Peyer's patch (tissue), 4 donors: ENCODE measurements around the gene OR9A2.

Experiments
- CTCF ChIP-seq, 6 experiments: fragments of 450-650 bp in 4 of 6; fragments of 200-600 bp in 2 of 6; sonication (generic) in 1 of 6; IDR thresholded peaks; one replicate each; pipeline ENCODE4 v1.5.1; 2017 to 2019; ENCODE audit warnings: antibody characterized with exemption in 6 of 6, mild to moderate bottlenecking in 3 of 6, moderate library complexity in 1 of 6
- POLR2A ChIP-seq, 2 donors: fragments of 450-650 bp; IDR thresholded peaks; one replicate each; pipeline ENCODE4 v1.5.1; 2017; ENCODE audit warnings: antibody characterized with exemption in 2 of 2, mild to moderate bottlenecking in 2 of 2, moderate library complexity in 2 of 2

- TF ChIP-seq CTCF (IDR thresholded peaks at IDR 0.05) (no peak), POLR2A (IDR thresholded peaks at IDR 0.05) (no peak)
These were observed 20.4 kb upstream of the OR9A2 start for GRCh38 chr7:143047326-143047725.
